DMS153 (cell line): ENCODE data around the gene HSPA8.
"Not testable (repeated sequence)": the region's sequence is repeated elsewhere in the genome, so short reads cannot be mapped to it uniquely, and the experiment has no call there.

Experiments
- DNase-seq: peaks from one replicate; lab custom pipeline; 2025; lab: John Stamatoyannopoulos, UW

Gene HSPA8

DNA sequence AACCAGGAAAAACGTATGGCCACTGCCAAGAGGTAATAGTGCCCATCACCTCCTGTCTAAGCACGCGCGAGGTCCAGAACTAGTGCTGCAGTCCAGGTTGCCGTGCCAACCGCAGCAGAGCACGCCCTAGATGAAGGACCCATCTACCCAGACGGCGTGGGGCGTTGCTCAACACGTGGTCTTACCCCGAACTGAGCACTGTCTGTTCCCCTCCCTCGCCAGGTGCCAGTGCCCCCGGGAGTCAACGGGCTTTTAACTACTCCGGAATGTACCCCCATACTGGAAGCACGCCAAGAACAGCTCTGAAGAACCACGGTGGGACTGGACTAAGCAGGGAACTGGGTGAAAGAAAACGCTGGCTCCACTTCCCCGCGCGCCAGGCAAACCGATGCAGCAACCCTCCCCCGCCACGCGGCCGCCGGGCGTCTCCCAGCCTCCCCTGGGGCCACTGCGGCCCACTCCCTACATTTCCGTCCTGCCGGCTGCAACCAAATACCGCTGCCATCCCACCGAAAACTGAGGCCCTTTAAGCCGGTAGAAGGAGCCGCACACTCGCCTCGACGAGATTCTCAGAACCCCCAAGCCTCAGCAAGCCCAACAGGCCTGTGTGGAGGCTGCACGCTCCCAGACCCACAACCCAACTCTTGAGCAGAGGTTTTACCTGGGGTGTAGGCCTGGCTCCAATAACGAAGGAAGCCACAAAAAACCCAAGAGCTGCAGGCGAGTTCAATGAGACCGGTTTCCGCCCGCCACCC, at the start of gene HSPA8:
HSPA8 (minus strand) TSS at position 734 of the 755 bp plus-strand sequence. CDS start 812 bp downstream, outside the sequence.
- peak; percentile 22 for DNase-seq

DNA sequence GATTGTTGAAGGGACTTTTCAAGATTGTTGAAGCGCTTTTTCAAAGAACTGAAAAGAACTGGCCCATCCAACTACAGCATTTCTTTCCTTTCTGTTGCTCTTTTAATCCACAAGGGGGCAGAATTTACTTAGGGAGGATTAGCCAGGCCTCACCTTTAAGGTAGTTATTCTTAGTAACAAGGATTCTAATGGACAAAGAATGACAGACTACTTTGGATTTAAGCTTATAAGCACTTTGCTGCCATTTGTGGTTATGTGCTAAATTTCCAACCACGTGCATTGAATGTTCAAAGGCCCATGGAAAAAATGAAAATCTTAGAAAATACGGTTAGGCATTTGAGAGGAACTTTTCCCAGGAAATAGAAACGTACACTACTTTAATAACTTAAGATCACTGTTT, 49.5 kb upstream of the HSPA8 start:
- peak; percentile 17 for DNase-seq

DNA sequence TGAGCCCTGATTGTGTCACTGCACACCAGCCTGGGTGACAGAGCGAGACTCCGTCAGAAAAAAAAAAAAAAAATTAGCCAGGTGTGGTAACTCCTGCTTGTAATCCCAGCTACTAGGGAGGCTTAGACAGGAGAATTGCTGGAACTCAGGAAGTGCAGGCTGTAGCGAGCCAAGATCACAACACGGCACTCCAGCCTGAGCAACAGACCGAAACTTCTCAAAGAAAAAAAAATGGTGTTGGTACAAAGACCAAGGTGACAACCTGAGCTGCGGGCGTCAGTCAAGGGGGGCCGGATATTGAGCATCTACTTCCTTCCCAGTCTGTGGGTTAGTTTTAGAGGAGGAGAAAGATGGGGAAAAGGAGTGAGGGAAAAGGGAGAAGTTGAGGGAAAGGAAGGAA, 48.5 kb upstream of the HSPA8 start:
- DNase-seq, result no peak

DNA sequence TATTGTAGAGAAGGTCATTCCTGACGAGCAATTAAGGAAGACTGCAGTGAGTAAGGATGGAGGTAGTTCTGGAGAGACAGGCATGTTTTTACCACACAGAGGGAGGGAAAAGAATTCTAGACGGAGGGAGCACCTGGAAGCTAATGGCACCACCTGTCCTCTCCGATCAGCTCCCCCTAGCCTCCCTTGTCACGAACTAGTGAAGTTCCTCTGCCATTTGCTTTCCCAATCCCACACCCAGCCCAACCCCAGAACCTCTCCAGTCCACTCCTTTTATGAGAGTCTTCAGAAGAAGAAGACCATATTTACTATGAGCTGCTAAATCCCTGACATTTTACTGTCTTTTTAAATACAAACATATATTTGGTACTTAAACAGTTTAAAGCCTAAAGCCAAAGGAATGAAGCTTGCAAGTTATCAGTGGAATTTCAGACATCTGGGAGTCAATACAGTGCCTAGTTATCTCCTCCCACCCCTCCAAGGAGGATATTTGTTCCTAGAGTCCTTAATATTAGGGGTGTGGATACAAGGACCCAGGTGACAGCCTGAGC, 46.1 kb upstream of the HSPA8 start:
- no peak for DNase-seq

DNA sequence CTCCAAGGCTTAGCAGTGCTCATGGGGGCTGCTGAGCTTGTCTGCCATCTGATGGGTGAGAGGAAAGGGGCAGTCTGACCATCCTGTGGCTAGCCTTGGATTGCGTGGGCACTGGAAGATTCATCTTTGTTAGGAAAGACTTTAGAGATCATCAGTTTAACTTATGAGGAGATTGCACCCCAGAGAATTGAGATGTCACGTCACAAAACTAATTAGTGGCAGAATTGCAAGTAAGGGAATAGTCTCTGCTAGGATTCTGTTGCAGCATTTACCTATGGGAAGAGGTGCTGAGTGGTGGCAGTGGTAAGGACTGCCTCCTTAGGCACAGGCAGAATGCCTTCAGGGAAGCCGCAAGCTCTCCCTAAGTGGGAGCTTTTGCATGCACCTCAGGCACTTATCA, 42.8 kb upstream of the HSPA8 start:
- no peak for DNase-seq

DNA sequence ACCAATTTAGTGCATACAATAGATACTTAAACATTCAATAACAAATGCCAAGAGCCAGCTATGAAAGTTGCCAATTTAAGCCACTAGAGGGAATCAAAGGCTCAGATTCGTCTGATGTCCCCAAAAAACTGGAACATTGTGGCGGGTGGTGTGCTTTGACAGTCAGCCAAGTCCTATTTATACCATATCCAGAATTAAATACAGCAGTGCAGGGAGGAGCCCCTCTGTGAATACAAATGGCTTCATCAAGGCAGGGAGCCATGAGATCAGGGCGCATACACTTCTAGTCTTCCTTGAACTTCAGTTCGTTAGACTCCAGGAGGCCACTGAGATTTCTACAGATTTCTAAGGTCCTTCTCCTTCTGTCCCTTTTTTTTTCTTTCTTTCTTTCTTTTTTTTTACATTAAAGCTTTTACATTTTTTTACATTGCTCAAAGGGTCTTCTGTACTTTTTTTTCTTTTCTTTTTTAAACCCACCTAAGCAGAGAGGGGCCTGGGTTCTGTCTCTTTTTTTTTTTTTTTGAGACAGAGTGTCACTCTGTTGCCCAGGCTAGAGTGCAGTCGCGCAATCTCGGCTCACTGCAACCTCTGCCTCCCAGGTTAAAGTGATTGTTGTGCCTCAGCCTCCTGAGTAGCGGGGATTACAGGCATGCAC, 41.5 kb upstream of the HSPA8 start:
- DNase-seq, result peak; percentile 45

DNA sequence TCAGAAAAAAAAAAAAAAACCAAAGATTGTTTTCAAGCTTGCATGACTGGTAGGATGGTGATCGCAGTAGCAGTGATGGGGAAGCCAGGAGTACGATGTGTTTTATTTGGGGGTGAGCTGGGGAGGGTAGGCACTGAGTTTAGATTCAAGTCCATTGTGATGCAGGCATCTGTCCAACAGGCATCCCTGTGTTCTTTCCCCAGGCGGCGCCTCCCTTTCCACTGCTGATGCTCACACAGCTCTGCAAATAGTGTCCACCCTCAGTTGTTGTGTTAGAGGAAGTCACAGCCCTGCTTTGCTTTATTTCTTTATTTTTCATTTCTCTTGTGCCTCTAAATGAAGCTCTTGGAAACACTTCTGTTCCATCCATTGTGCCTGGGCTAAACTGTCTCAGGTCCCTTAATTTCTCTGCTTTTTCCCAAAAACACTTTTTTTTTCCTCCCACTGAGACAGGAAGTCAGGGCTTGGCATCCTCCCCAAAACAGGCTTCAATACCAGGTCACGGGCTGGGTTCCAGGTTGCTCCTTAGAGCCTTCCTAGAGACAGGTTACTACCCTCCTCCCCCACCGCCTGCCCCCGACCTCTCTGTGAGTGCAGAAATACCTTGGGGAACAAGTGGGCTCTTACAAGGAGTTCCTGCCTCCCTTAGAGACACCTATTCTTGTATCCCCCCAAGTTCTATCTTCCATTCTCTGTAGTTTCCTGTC, 38.6 kb upstream of the HSPA8 start:
- peak; percentile 1 for DNase-seq

DNA sequence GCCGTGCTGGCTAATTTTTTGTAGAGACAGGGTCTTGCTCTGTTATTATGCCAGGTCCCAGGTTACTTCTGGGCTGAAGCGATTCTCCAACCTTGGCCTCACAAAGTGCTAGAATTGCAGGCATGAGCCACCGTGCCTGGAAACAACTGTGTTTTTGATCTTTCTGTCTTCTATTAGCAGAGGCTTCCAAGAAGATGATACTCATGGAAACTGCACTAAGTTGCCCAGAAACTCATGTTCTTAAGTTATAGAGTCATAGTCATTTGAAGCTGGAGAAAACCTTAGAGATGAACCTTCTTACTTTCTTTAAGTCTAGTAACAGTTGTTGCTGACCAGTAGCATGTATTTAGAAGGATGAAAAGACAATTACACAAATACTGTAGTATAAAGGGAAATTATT, 37.1 kb upstream of the HSPA8 start:
- no peak for DNase-seq

DNA sequence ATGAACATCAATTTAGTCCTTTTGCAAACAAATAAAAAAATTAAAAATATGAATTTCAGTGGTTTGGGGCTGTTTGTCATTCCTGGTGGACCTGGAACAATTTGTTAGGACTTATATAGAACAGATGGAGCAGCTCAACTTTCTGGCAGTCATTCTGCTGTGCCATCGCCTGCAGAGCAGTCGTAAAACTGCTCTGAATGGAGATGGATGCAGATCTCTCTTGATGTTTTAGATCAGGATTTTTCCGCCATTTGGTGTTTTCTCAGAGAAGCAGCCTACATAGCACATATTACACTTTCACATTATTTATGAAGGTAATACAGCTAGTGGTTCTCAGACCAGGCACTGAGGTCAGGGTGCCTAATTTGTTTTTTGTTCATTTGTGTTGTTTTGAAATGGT, 31.8 kb upstream of the HSPA8 start:
- DNase-seq, result no peak

DNA sequence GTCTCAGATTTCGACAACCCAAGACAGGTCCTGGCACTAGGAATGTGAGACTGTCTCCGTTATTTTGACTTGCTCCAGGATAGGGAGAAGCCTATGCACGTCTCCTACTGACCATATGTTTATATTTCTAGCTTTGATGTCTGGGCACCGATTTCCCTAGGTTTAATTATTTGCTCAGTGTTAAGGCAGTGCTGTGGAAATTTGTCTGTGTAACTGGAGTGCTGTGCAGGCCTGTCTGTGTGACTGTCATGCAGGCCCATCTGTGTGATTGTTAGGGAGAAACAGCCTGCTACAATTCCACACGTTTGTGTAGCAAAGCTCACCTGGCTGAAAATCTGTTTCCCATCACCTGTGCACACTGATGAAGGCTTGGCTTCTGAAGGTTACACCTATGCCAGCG, 29.6 kb upstream of the HSPA8 start:
- DNase-seq, result no peak

DNA sequence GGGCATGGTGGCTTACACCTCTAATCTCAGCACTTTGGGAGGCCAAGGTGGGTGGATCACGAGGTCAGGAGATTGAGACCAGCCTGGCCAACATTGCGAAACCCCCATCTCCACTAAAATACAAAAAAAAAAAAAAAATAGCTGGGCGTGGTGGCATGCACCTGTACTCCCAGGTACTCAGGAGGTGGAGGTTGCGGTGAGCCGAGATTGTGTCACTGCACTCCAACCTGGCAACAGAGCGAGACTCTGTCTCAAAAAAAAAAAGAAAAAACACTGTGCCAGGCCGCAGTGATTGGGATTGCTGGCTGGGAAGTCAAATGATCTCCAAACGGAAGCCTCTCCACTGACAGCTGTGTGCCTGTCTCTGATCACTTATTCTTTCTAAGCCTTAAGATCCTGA, 28.2 kb upstream of the HSPA8 start:
- not testable (repeated sequence) for DNase-seq

DNA sequence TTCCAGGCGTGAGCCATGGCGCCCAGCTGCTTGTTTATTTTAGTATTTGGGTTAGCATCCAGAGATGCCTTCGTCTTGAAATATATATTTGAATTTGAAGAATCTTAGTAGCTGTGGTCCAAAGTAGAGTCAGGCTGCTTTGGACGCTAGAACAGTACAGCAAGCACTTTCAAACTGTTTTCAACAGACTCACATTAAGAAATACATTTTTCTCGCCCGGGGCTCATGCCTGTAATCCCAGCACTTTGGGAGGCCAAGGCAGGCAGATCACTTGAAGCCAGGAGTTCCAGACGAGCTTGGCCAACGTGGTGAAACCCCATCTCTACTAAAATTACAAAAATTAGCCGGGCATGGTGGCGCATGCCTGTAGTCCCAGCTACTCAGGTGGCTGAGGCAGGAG, 27.0 kb upstream of the HSPA8 start:
- not testable (repeated sequence) for DNase-seq

DNA sequence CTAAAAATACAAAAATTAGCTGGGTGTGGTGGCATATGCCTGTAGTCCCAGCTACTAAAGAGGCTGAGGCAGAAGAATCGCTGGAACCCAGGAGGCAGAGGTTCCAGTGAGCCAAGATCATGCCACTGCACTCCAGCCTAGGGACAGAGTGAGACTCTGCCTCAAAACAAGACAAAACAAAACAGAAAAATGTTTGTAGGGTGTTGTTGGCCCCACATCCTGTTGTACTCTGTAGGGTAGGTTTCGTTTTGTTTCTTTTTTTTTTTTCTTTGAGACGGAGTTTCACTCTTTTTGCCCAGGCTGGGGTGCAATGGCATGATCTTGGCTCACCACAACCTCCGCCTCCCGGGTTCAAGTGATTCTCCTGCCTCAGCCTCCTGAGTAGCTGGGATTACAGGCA, 25.7 kb upstream of the HSPA8 start:
- not testable (repeated sequence) for DNase-seq

DNA sequence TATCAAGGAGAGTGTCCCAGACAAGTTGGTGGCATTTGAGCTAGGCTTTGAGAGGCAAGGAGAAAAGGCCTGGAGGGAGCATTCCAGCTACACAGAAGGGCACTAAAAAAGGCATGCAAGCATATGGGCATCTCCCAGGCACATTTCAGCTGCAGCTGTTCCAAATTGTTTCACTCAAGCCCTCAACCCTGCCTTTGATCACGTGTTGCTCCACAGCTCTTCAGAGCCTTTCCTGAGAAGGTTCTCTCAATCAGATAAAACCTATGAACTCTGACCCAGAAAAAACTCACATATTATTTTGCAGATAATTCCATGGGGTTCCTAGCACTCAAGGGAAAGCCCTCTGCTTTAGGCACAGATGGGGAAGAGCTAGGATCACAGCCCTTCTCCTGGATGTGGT, 24.4 kb upstream of the HSPA8 start:
- no peak for DNase-seq

DNA sequence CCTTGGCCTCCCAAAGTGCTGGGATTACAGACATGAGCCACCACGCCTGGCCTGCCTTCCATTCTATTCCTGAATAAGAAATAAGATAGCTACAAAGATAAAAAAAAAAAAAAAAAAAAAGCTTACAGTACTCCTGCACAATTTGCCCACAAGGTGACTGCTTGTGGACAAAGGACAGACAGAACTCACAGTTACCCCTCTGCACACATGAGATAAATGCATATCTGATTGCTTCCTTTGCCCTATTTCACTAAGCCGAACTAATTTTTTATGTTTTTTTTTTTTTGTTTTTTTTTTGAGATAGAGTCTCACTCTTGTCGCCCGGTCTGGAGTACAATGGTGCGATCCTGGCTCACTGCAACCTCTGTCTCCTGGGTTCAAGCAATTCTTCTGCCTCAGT, 23.6 kb upstream of the HSPA8 start:
- DNase-seq, result no peak

DNA sequence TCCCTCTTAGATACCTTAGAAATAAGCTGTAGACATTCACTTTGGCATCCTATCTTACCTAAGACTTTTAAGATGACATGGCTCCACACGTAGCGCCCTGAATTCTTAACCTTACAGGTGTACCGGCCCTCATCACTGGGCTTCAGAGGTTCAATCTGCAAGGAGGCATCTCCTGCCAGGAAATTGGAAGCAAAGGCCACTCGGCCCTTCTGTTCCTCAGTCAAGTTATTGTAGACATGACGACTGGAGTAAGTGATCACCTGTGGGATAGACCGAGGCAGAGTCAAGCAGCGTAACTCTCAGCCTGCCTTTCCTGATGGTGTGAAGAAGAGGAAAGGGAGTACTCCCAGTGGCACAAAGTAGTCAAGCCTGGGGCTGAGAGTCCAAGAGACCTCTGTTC, 22.5 kb upstream of the HSPA8 start:
- no peak for DNase-seq

DNA sequence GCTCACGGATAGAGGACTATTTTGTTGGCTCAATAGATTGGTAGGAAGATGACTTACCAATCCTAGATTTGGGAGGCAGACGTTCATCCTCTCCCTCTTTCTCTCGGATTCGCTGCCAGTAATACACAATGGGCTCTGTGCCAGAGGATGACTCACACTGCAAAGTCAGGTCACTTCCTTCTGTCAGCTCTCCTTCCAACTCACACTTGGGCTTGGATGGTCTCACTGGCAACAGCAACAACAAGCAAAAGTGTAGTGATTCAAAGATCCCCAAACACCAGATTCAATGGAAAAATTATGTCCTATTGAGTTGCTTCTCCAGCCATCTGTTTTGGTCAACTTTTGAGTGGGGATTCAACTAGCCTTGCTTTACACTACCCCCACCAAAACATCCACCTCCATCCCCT, 21.7 kb upstream of the HSPA8 start:
- peak; percentile 88 for DNase-seq

DNA sequence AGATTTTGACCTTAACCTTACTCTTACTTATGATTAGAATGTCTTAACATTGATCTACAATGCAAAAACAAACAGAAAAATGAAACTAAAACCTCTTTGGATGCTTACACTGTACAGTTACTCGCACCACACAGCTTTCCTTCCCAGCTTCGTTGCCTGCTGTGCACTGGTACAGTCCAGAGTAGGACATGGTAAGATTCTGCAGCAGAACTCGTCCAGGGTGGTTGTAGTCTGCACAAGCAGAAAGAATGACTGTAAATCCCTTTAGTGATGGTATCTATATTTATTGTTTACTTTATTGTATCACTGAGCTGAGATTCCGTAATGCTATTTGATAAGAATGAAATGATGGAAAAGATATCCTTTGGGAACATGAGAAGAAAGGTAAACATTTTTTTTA, 21.0 kb upstream of the HSPA8 start:
- DNase-seq, result no peak

DNA sequence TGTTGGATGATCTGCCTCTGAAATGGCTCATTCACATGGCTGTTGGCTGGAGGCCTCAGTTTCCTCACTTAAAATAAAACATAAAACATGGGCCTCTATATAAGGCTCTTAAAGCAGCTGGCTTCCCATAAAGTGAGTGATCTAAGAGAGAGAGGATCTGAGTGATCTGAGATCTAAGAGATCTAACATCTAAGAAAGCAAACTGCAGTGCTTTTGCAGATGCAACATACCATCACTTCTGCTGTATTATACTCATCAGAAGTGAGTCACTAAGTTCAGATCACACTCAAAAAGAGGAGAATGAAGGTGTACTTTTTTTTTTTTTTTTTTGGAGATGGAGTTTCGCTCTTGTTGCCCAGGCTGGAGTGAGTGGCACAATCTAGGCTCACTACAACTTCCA, 18.1 kb upstream of the HSPA8 start:
- no peak for DNase-seq

DNA sequence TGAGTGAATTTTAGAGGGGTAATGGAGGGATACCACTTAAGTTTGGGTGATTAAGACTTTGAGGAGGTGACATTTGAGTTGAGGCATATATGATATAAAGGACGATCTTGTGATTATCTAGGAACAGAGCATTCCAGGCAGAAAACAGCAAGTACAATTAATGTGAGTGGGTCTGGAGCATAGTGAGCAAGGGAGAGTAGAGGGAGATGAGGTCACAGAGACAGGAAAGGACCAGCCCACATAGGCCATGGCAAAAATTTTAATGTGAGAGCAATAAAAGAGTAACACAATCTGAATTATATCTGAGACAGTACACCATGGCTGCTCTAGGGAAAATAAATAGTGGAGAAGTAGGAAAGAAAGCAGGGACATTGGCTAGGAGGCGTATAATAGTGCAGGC, 14.5 kb upstream of the HSPA8 start:
- no peak for DNase-seq

DNA sequence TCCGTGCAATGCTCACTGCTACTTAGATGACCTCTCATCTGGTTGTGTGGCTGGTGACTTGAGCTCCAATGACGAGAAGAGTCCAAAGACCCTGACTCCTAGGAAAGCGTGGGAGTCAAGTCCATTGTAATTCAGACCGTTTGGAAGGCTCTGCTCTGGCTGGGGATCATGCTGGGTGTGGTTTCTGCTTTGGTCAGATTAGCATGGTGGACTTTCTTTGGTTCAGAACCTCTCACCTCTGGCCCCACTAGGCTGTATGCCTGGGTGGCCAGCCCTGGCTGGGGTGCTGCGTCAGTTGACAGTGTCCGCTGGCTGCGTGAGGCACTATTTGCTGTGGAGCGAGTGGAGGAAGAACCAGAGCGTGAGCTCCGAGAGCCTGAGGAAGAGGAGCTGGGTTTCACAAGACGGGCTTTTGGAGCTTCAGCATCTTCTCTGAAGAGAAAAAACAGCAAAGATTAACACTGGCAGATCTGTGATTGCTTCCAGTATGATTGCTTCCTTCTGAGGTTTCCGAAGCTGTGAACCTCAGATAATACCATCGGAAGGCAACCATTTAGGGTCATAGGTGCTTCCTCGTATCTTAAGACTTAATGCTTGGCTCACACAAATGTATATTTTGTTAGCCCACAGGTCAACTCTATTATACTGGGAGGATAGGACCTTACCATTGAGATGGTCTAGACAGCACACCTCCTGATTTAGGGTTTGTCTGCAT, 11.6 kb upstream of the HSPA8 start:
- DNase-seq, result no peak

DNA sequence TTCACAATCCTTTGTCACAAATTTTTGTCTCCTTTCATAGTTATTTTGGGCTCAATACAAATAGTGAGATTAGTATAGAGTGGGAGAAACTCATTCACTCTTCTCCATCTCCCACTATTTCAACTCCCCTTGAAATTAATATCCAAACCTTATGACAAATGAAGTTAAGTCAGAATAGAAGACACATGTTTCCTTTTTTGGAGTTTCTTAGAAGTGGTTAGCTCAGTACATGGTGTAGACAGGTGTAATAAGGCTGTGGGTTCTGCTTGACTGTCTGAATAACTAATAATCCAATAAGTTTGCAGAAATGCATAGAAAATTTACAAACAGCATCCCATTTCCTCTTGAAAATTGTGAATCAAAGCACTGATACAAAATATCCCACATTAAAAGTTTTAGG, 10.8 kb upstream of the HSPA8 start:
- no peak for DNase-seq
